ENCODE measurements around the gene EML6.

DNA sequence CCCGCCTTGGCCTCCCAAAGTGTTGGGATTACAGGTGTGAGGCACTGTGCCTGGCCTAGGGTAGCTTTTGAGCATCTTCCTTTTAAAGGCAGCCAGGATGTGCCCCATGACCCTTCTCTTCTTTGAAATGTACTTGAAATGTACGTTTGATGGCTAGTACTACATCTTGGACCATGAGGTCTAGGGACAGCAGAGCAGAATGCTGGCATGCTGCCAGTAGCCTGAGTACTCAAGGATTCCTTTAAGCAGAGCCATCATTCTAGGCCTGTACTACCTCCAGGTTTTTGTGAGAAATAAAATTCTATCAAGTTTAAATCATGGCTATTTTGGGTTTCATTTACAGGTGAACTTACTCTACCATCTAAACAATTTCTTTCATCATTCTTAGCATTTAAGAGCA lies 2.9 kb upstream of the EML6 start:
- TF ChIP-seq, protein P1, sequence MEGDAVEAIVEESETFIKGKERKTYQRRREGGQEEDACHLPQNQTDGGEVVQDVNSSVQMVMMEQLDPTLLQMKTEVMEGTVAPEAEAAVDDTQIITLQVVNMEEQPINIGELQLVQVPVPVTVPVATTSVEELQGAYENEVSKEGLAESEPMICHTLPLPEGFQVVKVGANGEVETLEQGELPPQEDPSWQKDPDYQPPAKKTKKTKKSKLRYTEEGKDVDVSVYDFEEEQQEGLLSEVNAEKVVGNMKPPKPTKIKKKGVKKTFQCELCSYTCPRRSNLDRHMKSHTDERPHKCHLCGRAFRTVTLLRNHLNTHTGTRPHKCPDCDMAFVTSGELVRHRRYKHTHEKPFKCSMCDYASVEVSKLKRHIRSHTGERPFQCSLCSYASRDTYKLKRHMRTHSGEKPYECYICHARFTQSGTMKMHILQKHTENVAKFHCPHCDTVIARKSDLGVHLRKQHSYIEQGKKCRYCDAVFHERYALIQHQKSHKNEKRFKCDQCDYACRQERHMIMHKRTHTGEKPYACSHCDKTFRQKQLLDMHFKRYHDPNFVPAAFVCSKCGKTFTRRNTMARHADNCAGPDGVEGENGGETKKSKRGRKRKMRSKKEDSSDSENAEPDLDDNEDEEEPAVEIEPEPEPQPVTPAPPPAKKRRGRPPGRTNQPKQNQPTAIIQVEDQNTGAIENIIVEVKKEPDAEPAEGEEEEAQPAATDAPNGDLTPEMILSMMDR (IDR thresholded peaks at IDR 0.05; ENCODE audit: control extremely low read depth in 1 of 3, insufficient read depth in 1 of 3, low read depth in 1 of 3, low read length in 3 of 3), result no peak
- TF ChIP-seq TCF12 (IDR thresholded peaks at IDR 0.05; ENCODE audit: low read depth, low read length) (no peak), TAF1 (IDR thresholded peaks at IDR 0.05; ENCODE audit: low read depth, low read length) (no peak)
- TF ChIP-seq, protein P2, sequence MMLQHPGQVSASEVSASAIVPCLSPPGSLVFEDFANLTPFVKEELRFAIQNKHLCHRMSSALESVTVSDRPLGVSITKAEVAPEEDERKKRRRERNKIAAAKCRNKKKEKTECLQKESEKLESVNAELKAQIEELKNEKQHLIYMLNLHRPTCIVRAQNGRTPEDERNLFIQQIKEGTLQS (IDR thresholded peaks at IDR 0.05; ENCODE audit: insufficient read depth, low read depth, low read length), result no peak
